HG03196 (cell line): ENCODE data around the gene TRIM28.

ENCODE experiments used
- ATAC-seq: cut with Tn5 transposase; IDR thresholded peaks from one replicate; pipeline ENCODE4 v1.9.1; 2021; ENCODE audit not compliant: unreplicated experiment

TRIM28 gene

GRCh38 chr19:58559275-58560006 is 15.6 kb downstream of the TRIM28 start:
- peak; percentile 23 for ATAC-seq

- no peak for ATAC-seq
Measured at GRCh38 chr19:58560007-58560887, 16.4 kb downstream of the TRIM28 start.

GRCh38 chr19:58560921-58561320 is 17.1 kb downstream of the TRIM28 start:
- ATAC-seq: no peak

GRCh38 chr19:58561373-58562121 is 17.7 kb downstream of the TRIM28 start:
- no peak for ATAC-seq

- no peak for ATAC-seq
Measured at GRCh38 chr19:58562122-58563033, 18.5 kb downstream of the TRIM28 start.

- ATAC-seq: no peak
Measured at GRCh38 chr19:58563034-58563573, 19.2 kb downstream of the TRIM28 start.

- ATAC-seq: no peak
Measured at GRCh38 chr19:58563823-58564222, 20.0 kb downstream of the TRIM28 start.

GRCh38 chr19:58566989-58567388 is 23.1 kb downstream of the TRIM28 start:
- ATAC-seq: no peak

GRCh38 chr19:58568453-58569130 is 24.7 kb downstream of the TRIM28 start:
- ATAC-seq: no peak

- ATAC-seq: no peak
Measured at GRCh38 chr19:58569191-58569942, 25.5 kb downstream of the TRIM28 start.

- no peak for ATAC-seq
Measured at GRCh38 chr19:58569943-58570670, 26.2 kb downstream of the TRIM28 start.

GRCh38 chr19:58570770-58571574 is 27.1 kb downstream of the TRIM28 start:
- ATAC-seq: no peak

GRCh38 chr19:58571575-58571947 is 27.7 kb downstream of the TRIM28 start:
- ATAC-seq: no peak

GRCh38 chr19:58572026-58572817 is 28.4 kb downstream of the TRIM28 start:
- ATAC-seq: no peak

GRCh38 chr19:58572818-58573657 is 29.2 kb downstream of the TRIM28 start, which contains the start of gene MZF1:
MZF1 (minus strand) TSS chr19:58573335; CDS start chr19:58571389, 1,946 bp downstream.
- ATAC-seq: peak; percentile 51
